Smooth muscle cell (in vitro differentiated cells): Measurements from ENCODE around the gene CCND2. TPM values are rescaled to one million over a fixed set of nuclear protein-coding genes. Genes with fewer than 3 reads are reported as not detected.

Source experiments
- DNase-seq: peaks from one replicate; lab custom pipeline; 2025; ENCODE audit not compliant: unreplicated experiment; lab: John Stamatoyannopoulos, UW
- H2AFZ ChIP-seq: fragments of 200-600 bp; sonication (generic); 2 replicates; pipeline ENCODE4 v1.6.0; 2016; ENCODE audit warnings: antibody characterized with exemption, low read depth, mild to moderate bottlenecking
- H3F3A ChIP-seq: fragments of 200-600 bp; sonication (generic); 2 replicates; pipeline ENCODE4 v1.6.0; 2017; ENCODE audit warnings: antibody characterized with exemption, low read depth
- H3K27ac ChIP-seq: fragments of 200-600 bp; sonication (generic); 2 replicates; pipeline ENCODE4 v1.5.1; 2016; ENCODE audit warnings: low read depth, mild to moderate bottlenecking
- H3K27me3 ChIP-seq: fragments of 200-600 bp; sonication (generic); 2 replicates; pipeline ENCODE4 v1.6.1; 2016; ENCODE audit warnings: low read depth, mild to moderate bottlenecking
- H3K36me3 ChIP-seq: fragments of 200-600 bp; sonication (generic); 2 replicates; pipeline ENCODE4 v1.5.1; 2016; ENCODE audit warnings: low read depth
- H3K4me1 ChIP-seq: fragments of 200-600 bp; sonication (generic); 2 replicates; pipeline ENCODE4 v1.5.1; 2016; ENCODE audit warnings: low read depth
- H3K4me2 ChIP-seq: fragments of 200-600 bp; sonication (generic); 2 replicates; pipeline ENCODE4 v1.6.0; 2016; ENCODE audit warnings: mild to moderate bottlenecking
- H3K4me3 ChIP-seq: fragments of 200-600 bp; sonication (generic); 2 replicates; pipeline ENCODE4 v1.5.1; 2016; ENCODE audit warnings: mild to moderate bottlenecking
- H3K79me2 ChIP-seq: fragments of 200-600 bp; sonication (generic); 2 replicates; pipeline ENCODE4 v1.6.0; 2016; ENCODE audit warnings: low read depth, mild to moderate bottlenecking
- H3K9ac ChIP-seq: fragments of 200-600 bp; sonication (generic); 2 replicates; pipeline ENCODE4 v1.6.0; 2016; ENCODE audit warnings: low read depth
- H3K9me3 ChIP-seq: fragments of 200-600 bp; sonication (generic); replicated peaks from 2 replicates; pipeline ENCODE4 v1.5.1; 2016; ENCODE audit warnings: low read depth
- H4K20me1 ChIP-seq: fragments of 200-600 bp; sonication (generic); 2 replicates; pipeline ENCODE4 v1.6.0; 2016; ENCODE audit warnings: low read depth
- CTCF ChIP-seq: fragments of 200-600 bp; sonication (generic); IDR thresholded peaks from 2 replicates; pipeline ENCODE4 v1.5.1; 2017; ENCODE audit warnings: borderline replicate concordance, mild to moderate bottlenecking, antibody characterized with exemption; ENCODE audit not compliant: insufficient read depth, poor library complexity, severe bottlenecking
- WGBS: methylation state at CpG from one replicate; pipeline ENCODE4 v1.1.7; 2016; ENCODE audit warnings: low lambda C conversion rate; 5-methylcytosine and 5-hydroxymethylcytosine counted together
- polyA plus RNA-seq: library from polyadenylated mRNA; unstranded; fragments of >200 nt; fragmentation: Nextera tagmentation; extraction: Ambion mirVana; gene quantifications from 2 replicates; pipeline ENCODE4 v1.2.1, GENCODE V29; 2016
- total RNA-seq: library from RNA; depleted of rRNA; stranded (reverse); fragments of >200 nt; gene quantifications from 2 replicates; pipeline ENCODE4 v1.2.3, GENCODE V29; 2014

The CCND2 gene
- total and polyA plus RNA-seq, 2 experiments from 2014 or later = 356 to 462 TPM

- Histone ChIP-seq H3K4me2 (no peak overlapping the region), H3K27me3 (no peaks in the 10 kb centered on the region), H4K20me1 (peaks cover 100% of the 10 kb centered on the region), H3F3A (peaks cover 23% of the 10 kb centered on the region), H2AFZ (no peak overlapping the region), H3K9ac (no peak overlapping the region), H3K79me2 (peaks cover 57% of the 10 kb centered on the region), H3K36me3 (peaks cover 23% of the 10 kb centered on the region), H3K9me3 (no peaks in the 10 kb centered on the region), H3K4me1 (peaks cover 20% of the 10 kb centered on the region), H3K4me3 (no peak overlapping the region), H3K27ac (peak overlapping the region; percentile 67)
- no peak for DNase-seq
- WGBS = 91% methylated on average over 13 of the region's 16 CpGs
- no peak for TF ChIP-seq CTCF
These were observed 20.5 kb downstream of the CCND2 start for GRCh38 chr12:4293966-4294505.

DNA sequence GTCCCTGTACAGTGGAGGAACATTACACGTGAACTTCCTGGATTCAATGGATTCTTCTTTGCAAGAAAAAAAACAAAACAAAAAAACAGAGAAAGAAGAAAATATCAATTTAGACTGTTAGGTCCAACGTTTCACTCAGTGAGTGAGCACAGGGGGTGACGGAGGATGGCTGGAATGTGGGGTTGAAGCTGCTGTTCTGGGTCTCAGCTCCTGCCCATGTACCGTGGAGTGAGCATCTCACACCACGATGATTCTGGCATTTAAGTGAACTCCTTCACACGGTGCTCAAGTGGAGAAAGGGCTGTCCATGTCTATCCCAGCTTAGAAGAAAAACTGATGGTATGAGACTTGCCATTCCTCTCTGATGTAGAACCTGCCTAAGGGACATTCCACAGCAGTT is 23.2 kb downstream of the CCND2 start:
- WGBS = 89% methylated on average over 6 of the region's 6 CpGs
- no peak overlapping the region for H3K4me2 ChIP-seq
- H3K9me3 ChIP-seq = no peaks in the 10 kb centered on the region
- no peak for TF ChIP-seq CTCF
- H2AFZ ChIP-seq = no peak overlapping the region
- H3K36me3 ChIP-seq = peaks cover 24% of the 10 kb centered on the region
- no peak overlapping the region for H3K4me3 ChIP-seq
- no peak for DNase-seq
- H3K27me3 ChIP-seq = no peaks in the 10 kb centered on the region
- H3K79me2 ChIP-seq = peaks cover 29% of the 10 kb centered on the region
- H3F3A ChIP-seq = peaks cover 46% of the 10 kb centered on the region
- peak overlapping the region; percentile 0 for H3K27ac ChIP-seq
- H3K9ac ChIP-seq = no peak overlapping the region
- H3K4me1 ChIP-seq = peaks cover 16% of the 10 kb centered on the region
- H4K20me1 ChIP-seq = peaks cover 100% of the 10 kb centered on the region

GRCh38 chr12:4297617-4298016 is 24.1 kb downstream of the CCND2 start:
- peaks cover 33% of the 10 kb centered on the region for H3K36me3 ChIP-seq
- no peak for TF ChIP-seq CTCF

DNA sequence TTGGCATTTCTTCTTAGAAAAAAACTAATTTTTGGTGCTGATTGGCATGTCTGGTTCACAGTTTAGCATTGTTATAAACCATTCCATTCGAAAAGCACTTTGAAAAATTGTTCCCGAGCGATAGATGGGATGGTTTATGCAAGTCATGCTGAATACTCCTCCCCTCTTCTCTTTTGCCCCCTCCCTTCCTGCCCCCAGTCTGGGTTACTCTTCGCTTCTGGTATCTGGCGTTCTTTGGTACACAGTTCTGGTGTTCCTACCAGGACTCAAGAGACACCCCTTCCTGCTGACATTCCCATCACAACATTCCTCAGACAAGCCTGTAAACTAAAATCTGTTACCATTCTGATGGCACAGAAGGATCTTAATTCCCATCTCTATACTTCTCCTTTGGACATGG is 27.3 kb downstream of the CCND2 start:
- Histone ChIP-seq H3K27ac (peak overlapping the region; percentile 7), H3K36me3 (peaks cover 27% of the 10 kb centered on the region), H3K9ac (no peak overlapping the region), H3K27me3 (no peaks in the 10 kb centered on the region), H3K4me2 (no peak overlapping the region), H3K9me3 (no peaks in the 10 kb centered on the region), H3K4me1 (no peaks in the 10 kb centered on the region), H3K79me2 (peaks cover 3% of the 10 kb centered on the region), H3F3A (peaks cover 68% of the 10 kb centered on the region), H3K4me3 (no peak overlapping the region), H4K20me1 (peaks cover 100% of the 10 kb centered on the region), H2AFZ (no peak overlapping the region)
- WGBS = 91% methylated on average over 5 of the region's 5 CpGs
- no peak for TF ChIP-seq CTCF
- DNase-seq = no peak

More at GRCh38 chr12:4297617-4298016, 24.1 kb downstream of the CCND2 start:
- no peak overlapping the region for H3K9ac ChIP-seq
- H3F3A ChIP-seq = peaks cover 51% of the 10 kb centered on the region
- H4K20me1 ChIP-seq = peaks cover 100% of the 10 kb centered on the region
- H3K4me1 ChIP-seq = peaks cover 15% of the 10 kb centered on the region
- 96% methylated on average over 13 of the region's 13 CpGs for WGBS
- H3K9me3 ChIP-seq = no peaks in the 10 kb centered on the region
- H3K27me3 ChIP-seq = no peaks in the 10 kb centered on the region
- peaks cover 21% of the 10 kb centered on the region for H3K79me2 ChIP-seq
- no peak for DNase-seq
- no peak overlapping the region for H3K27ac ChIP-seq
- no peak overlapping the region for H3K4me2 ChIP-seq
- no peak overlapping the region for H3K4me3 ChIP-seq
- H2AFZ ChIP-seq = no peak overlapping the region
